Sigmoid colon (tissue), 7 donors: ENCODE results near the gene FJX1. TPM values are rescaled to one million over a fixed set of nuclear protein-coding genes. Genes with fewer than 3 reads are reported as not detected.

Experiments used
- DNase-seq: peaks from one replicate; pipeline ENCODE4 v3.0.0-alpha.2; 2019
- H3K27ac ChIP-seq, 4 donors: fragments of 200-600 bp; sonication (generic); one replicate each; pipeline ENCODE4 v1.5.1; 2016 to 2019; ENCODE audit warnings: mild to moderate bottlenecking in 1 of 4
- H3K27me3 ChIP-seq, 3 donors: fragments of 200-600 bp; sonication (generic); one replicate each; pipeline ENCODE4 v1.5.1; 2019; ENCODE audit warnings: mild to moderate bottlenecking in 1 of 3
- H3K36me3 ChIP-seq, 4 donors: fragments of 200-600 bp; sonication (generic); one replicate each; pipeline ENCODE4 v1.5.1; 2016 to 2019
- H3K4me1 ChIP-seq, 4 donors: fragments of 200-600 bp; sonication (generic); one replicate each; pipeline ENCODE4 v1.5.1; 2017 to 2019
- H3K4me3 ChIP-seq, 4 donors: fragments of 200-600 bp; sonication (generic); one replicate each; pipeline ENCODE4 v1.5.1; 2017 to 2019; ENCODE audit warnings: mild to moderate bottlenecking in 2 of 4, moderate library complexity in 1 of 4
- H3K9me3 ChIP-seq, 4 donors: fragments of 200-600 bp in 3 of 4; sonication (generic) in 3 of 4; one replicate each; pipeline versions ENCODE4 v1.5.1 to v1.6.1; 2013 to 2019
- CTCF ChIP-seq, 4 experiments: fragments of 450-650 bp in 3 of 4; fragments of 200-600 bp in 1 of 4; IDR thresholded peaks; one replicate each; pipeline ENCODE4 v1.5.1; 2016 to 2019; ENCODE audit warnings: antibody characterized with exemption in 4 of 4, mild to moderate bottlenecking in 3 of 4, moderate library complexity in 2 of 4
- EP300 ChIP-seq, 4 donors: sonication (generic); formaldehyde crosslinking; IDR thresholded peaks; one replicate each; pipeline ENCODE4 v1.6.1; 2017; ENCODE audit warnings: antibody characterized with exemption in 4 of 4
- POLR2A ChIP-seq, 2 donors: fragments of 450-650 bp; IDR thresholded peaks; one replicate each; pipeline ENCODE4 v1.6.1; 2016; ENCODE audit warnings: antibody characterized with exemption in 2 of 2, mild to moderate bottlenecking in 2 of 2, moderate library complexity in 2 of 2
- POLR2AphosphoS5 ChIP-seq, 4 donors: sonication (generic); formaldehyde crosslinking; IDR thresholded peaks; one replicate each; pipeline ENCODE4 v1.6.1; 2017; ENCODE audit warnings: antibody characterized with exemption in 4 of 4
- WGBS, 2 donors: extraction: QIAGEN DNeasy Blood & Tissue Kit; methylation state at CpG; one replicate each; pipeline ENCODE4 v1.1.7; 2013; 5-methylcytosine and 5-hydroxymethylcytosine counted together
- intact Hi-C: fragments of 100-400 bp; cut with DNase I; formaldehyde crosslinking; loops from one replicate; pipeline ENCODE4 v1.15.1; 2023
- polyA plus RNA-seq, 3 donors: library from polyadenylated mRNA; stranded (reverse); fragments of 200-250 nt; gene quantifications; one replicate each; pipeline ENCODE4 v1.2.3, GENCODE V29; 2013
- total RNA-seq, 4 donors: library from RNA; depleted of rRNA; stranded (reverse); fragments of >200 nt; gene quantifications; one replicate each; pipeline ENCODE4 v1.1.0, GENCODE V29; 2016
- donor health status: healthy with polysubstance abuse.
- donor health status: Bipolar disorder and iron deficiency.
- donor health status: healthy.

Gene FJX1
- total RNA-seq (1 to 10 TPM; 1.9 to 9.4 (median 3.3) TPM), polyA plus RNA-seq (1 to 10 TPM in 1 of 3 donors, under 1 TPM in 1, not detected in 1; 0.46 to 1.1 TPM)

- H3K27ac ChIP-seq, result peak within 1 kb of the TSS; percentile 65 to 85 (median 80)
- DNase-seq, result peak; percentile 82
- peaks cover 0 to 37% (median 22%) of the 10 kb centered on the region in 4 donors for H3K4me1 ChIP-seq
- intact Hi-C loops, result loop anchor here (2.0 to 5.0 kb wide), 4 partner anchors 204 to 874 kb away; no protein-coding TSS in a partner anchor
- no peaks in the 10 kb centered on the region for H3K36me3 ChIP-seq
- no peaks in the 10 kb centered on the region for H3K9me3 ChIP-seq
- peak within 1 kb of the TSS; percentile 43 to 68 (median 64) for H3K4me3 ChIP-seq
- 1 to 2% methylated on average over 53 of the region's 57 CpGs for WGBS, 2 donors
- H3K27me3 ChIP-seq, result peaks cover 8 to 38% (median 19%) of the 10 kb centered on the region in 3 donors
- TF ChIP-seq CTCF (IDR thresholded peaks at IDR 0.05), result no peak
- TF ChIP-seq POLR2A (IDR thresholded peaks at IDR 0.05), result no peak
- TF ChIP-seq EP300 (IDR thresholded peaks at IDR 0.05), result no peak
- TF ChIP-seq POLR2AphosphoS5 (IDR thresholded peaks at IDR 0.05), result no peak
Observed at GRCh38 chr11:35617687-35618496, at the start of gene FJX1. TSS of gene FJX1 (plus strand) at chr11:35618460. CDS start at chr11:35618637, 177 bp downstream.

- H3K27me3 ChIP-seq, result peaks cover 0 to 3% (median 0%) of the 10 kb centered on the region in 3 donors
- TF ChIP-seq POLR2AphosphoS5 (IDR thresholded peaks at IDR 0.05), result no peak
- no peak for TF ChIP-seq EP300 (IDR thresholded peaks at IDR 0.05)
- TF ChIP-seq POLR2A (IDR thresholded peaks at IDR 0.05), result no peak
- TF ChIP-seq CTCF (IDR thresholded peaks at IDR 0.05), result no peak
- intact Hi-C loops, result no loop called here
- peaks cover 0 to 10% (median 4%) of the 10 kb centered on the region in 4 donors for H3K4me1 ChIP-seq
- no peaks in the 10 kb centered on the region for H3K36me3 ChIP-seq
- H3K4me3 ChIP-seq, result no peak overlapping the region
- H3K9me3 ChIP-seq, result no peaks in the 10 kb centered on the region
- no peak for DNase-seq
- WGBS, 2 donors, result 57 to 69% methylated on average over 3 of the region's 3 CpGs
- H3K27ac ChIP-seq, result no peak overlapping the region
Observed at GRCh38 chr11:35571696-35572095, 46.6 kb upstream of the FJX1 start.

- TF ChIP-seq EP300 (IDR thresholded peaks at IDR 0.05) (no peak), POLR2AphosphoS5 (IDR thresholded peaks at IDR 0.05) (peak in 1 of 4 donors; percentile 53), CTCF (IDR thresholded peaks at IDR 0.05) (no peak), POLR2A (IDR thresholded peaks at IDR 0.05) (no peak)
- Histone ChIP-seq H3K36me3 (no peaks in the 10 kb centered on the region), H3K9me3 (no peaks in the 10 kb centered on the region), H3K27me3 (peaks cover 0 to 3% (median 0%) of the 10 kb centered on the region in 3 donors), H3K4me3 (no peak overlapping the region), H3K27ac (no peak overlapping the region), H3K4me1 (no peaks in the 10 kb centered on the region)
- no peak for DNase-seq
- intact Hi-C loops, result no loop called here
- WGBS, 2 donors, result 52 to 67% methylated on average over 7 of the region's 7 CpGs
Observed at GRCh38 chr11:35579557-35580396, 38.5 kb upstream of the FJX1 start.

GRCh38 chr11:35580397-35580781 lies 37.9 kb upstream of the FJX1 start:
- Histone ChIP-seq H3K27me3 (peaks cover 0 to 3% (median 0%) of the 10 kb centered on the region in 3 donors), H3K27ac (no peak overlapping the region), H3K36me3 (no peaks in the 10 kb centered on the region), H3K4me1 (no peaks in the 10 kb centered on the region), H3K9me3 (no peaks in the 10 kb centered on the region), H3K4me3 (no peak overlapping the region)
- WGBS, 2 donors, result 79 to 92% methylated on average over 2 of the region's 2 CpGs
- intact Hi-C loops, result no loop called here
- no peak for TF ChIP-seq POLR2A (IDR thresholded peaks at IDR 0.05)
- TF ChIP-seq EP300 (IDR thresholded peaks at IDR 0.05), result no peak
- TF ChIP-seq CTCF (IDR thresholded peaks at IDR 0.05), result no peak
- no peak for TF ChIP-seq POLR2AphosphoS5 (IDR thresholded peaks at IDR 0.05)
- no peak for DNase-seq
